Uterus (tissue), 2 donors: Measurements from ENCODE around the gene PLA2G6.

Experiments
- CTCF ChIP-seq, 4 experiments: fragments of 200-600 bp in 2 of 4; fragments of 450-650 bp in 2 of 4; sonication (generic) in 2 of 4; IDR thresholded peaks; one replicate each; pipeline ENCODE4 v1.5.1; 2016 to 2019; ENCODE audit warnings: antibody characterized with exemption in 4 of 4, mild to moderate bottlenecking in 2 of 4, moderate library complexity in 1 of 4
- POLR2A ChIP-seq, 2 donors: fragments of 450-650 bp; IDR thresholded peaks; one replicate each; pipeline ENCODE4 v1.6.1; 2016; ENCODE audit warnings: antibody characterized with exemption in 2 of 2, mild to moderate bottlenecking in 1 of 2, moderate library complexity in 1 of 2

GRCh38 chr22:38079804-38080203, 101.8 kb downstream of the PLA2G6 start:
- no peak for TF ChIP-seq POLR2A (IDR thresholded peaks at IDR 0.05)
- TF ChIP-seq CTCF (IDR thresholded peaks at IDR 0.05): no peak
